Gastroesophageal sphincter (tissue), 3 donors: Measurements from ENCODE around the gene AFDN.

Experiments used
- EP300 ChIP-seq: sonication (generic); formaldehyde crosslinking; IDR thresholded peaks from one replicate; pipeline ENCODE4 v1.6.1; 2017; ENCODE audit warnings: antibody characterized with exemption, mild to moderate bottlenecking
- POLR2AphosphoS5 ChIP-seq: sonication (generic); formaldehyde crosslinking; IDR thresholded peaks from one replicate; pipeline ENCODE4 v1.6.1; 2017; ENCODE audit warnings: antibody characterized with exemption
- TF ChIP-seq, protein P1 (sequence below), 4 experiments: fragments of 200-600 bp in 2 of 4; fragments of 450-650 bp in 2 of 4; sonication (generic) in 1 of 4; IDR thresholded peaks; one replicate each; pipeline ENCODE4 v1.5.1; 2017 to 2019; ENCODE audit warnings: antibody characterized with exemption in 4 of 4, mild to moderate bottlenecking in 2 of 4, moderate library complexity in 2 of 4

DNA sequence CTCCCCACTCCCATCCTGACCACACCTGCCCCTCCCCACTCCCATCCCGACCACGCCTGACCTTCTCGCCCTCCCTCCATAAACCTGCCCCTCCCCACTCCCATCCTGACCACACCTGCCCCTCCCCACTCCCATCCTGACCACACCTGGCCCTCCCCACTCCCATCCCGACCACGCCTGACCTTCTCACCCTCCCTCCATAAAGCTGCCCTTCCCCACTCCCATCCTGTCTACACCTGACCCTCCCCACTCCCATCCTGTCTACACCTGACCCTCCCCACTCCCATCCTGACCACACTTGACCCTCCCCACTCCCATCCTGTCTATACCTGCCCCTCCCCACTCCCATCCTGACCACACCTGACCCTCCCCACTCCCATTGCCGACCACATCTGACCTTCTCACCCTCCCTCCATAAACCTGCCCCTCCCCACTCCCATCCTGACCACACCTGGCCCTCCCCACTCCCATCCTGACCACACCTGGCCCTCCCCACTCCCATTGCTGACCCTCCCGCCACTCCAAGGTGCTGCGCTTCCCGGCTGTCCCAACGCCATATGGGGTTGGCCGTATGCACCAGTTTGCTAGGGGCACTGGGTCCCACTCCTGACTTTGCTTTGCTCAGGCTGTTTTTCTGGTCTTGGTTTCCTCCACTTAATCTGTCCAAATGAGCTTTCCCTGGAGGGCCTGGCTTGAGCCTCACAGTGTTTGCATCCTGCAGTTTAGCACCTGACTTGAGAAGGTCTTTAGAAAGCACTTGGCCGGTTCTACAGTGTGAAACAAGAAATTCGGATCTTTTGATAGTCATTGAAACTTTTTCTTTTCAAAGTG is 173.7 kb downstream of the AFDN start:
- TF ChIP-seq, protein P1, sequence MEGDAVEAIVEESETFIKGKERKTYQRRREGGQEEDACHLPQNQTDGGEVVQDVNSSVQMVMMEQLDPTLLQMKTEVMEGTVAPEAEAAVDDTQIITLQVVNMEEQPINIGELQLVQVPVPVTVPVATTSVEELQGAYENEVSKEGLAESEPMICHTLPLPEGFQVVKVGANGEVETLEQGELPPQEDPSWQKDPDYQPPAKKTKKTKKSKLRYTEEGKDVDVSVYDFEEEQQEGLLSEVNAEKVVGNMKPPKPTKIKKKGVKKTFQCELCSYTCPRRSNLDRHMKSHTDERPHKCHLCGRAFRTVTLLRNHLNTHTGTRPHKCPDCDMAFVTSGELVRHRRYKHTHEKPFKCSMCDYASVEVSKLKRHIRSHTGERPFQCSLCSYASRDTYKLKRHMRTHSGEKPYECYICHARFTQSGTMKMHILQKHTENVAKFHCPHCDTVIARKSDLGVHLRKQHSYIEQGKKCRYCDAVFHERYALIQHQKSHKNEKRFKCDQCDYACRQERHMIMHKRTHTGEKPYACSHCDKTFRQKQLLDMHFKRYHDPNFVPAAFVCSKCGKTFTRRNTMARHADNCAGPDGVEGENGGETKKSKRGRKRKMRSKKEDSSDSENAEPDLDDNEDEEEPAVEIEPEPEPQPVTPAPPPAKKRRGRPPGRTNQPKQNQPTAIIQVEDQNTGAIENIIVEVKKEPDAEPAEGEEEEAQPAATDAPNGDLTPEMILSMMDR (IDR thresholded peaks at IDR 0.05), result no peak
- TF ChIP-seq POLR2AphosphoS5 (no peak), EP300 (no peak)
